Astrocyte of the hippocampus (primary cell): ENCODE results near the gene SCD5.
A peak's percentile ranks its signal among the peaks of the same experiment; 100 is the strongest.
"Not testable (repeated sequence)": the region's sequence is repeated elsewhere in the genome, so short reads cannot be mapped to it uniquely, and the experiment has no call there.

ENCODE experiments used
- DNase-seq: peaks from one replicate; pipeline ENCODE4 v3.0.0; 2011; ENCODE audit warnings: low read depth, low spot score

SCD5 gene

GRCh38 chr4:82798168-82799005 lies at the start of gene SCD5:
Gene SCD5, minus strand, starts transcription at chr4:82798796. Its CDS starts 259 bp downstream, at chr4:82798537.
- peak; percentile 93 for DNase-seq

- peak; percentile 30 for DNase-seq
Observed at GRCh38 chr4:82842593-82842992, 44.0 kb upstream of the SCD5 start.

GRCh38 chr4:82839624-82840023 lies 41.0 kb upstream of the SCD5 start:
- peak; percentile 20 for DNase-seq

GRCh38 chr4:82833696-82834313 lies 35.2 kb upstream of the SCD5 start:
- peak; percentile 69 for DNase-seq

- DNase-seq = not testable (repeated sequence)
Observed at GRCh38 chr4:82833060-82833459, 34.5 kb upstream of the SCD5 start.

- DNase-seq = no peak
Observed at GRCh38 chr4:82825425-82825824, 26.8 kb upstream of the SCD5 start.

GRCh38 chr4:82823062-82823461 lies 24.5 kb upstream of the SCD5 start:
- DNase-seq = peak; percentile 21

GRCh38 chr4:82820689-82821088 lies 22.1 kb upstream of the SCD5 start:
- DNase-seq = no peak

GRCh38 chr4:82818664-82819662 lies 20.4 kb upstream of the SCD5 start:
- no peak for DNase-seq

GRCh38 chr4:82816874-82817273 lies 18.3 kb upstream of the SCD5 start:
- DNase-seq = not testable (repeated sequence)

- no peak for DNase-seq
Observed at GRCh38 chr4:82814034-82814433, 15.4 kb upstream of the SCD5 start.

GRCh38 chr4:82811838-82812341 lies 13.3 kb upstream of the SCD5 start:
- DNase-seq = peak; percentile 51

- no peak for DNase-seq
Observed at GRCh38 chr4:82811392-82811791, 12.8 kb upstream of the SCD5 start.

- no peak for DNase-seq
Observed at GRCh38 chr4:82810176-82810575, 11.6 kb upstream of the SCD5 start.

- no peak for DNase-seq
Observed at GRCh38 chr4:82809619-82810018, 11.0 kb upstream of the SCD5 start.

- no peak for DNase-seq
Observed at GRCh38 chr4:82803746-82804145, 5.2 kb upstream of the SCD5 start.

GRCh38 chr4:82802911-82803310 lies 4.3 kb upstream of the SCD5 start:
- DNase-seq = no peak

GRCh38 chr4:82801910-82802521 lies 3.4 kb upstream of the SCD5 start:
- DNase-seq = peak; percentile 48

GRCh38 chr4:82799006-82799881 lies 648 bp upstream of the SCD5 start:
- peak; percentile 50 for DNase-seq
